ENCODE results near the gene ZNF576.
"Not testable (repeated sequence)": the region's sequence is repeated elsewhere in the genome, so short reads cannot be mapped to it uniquely, and the experiment has no call there.

The ZNF576 gene, protein sequence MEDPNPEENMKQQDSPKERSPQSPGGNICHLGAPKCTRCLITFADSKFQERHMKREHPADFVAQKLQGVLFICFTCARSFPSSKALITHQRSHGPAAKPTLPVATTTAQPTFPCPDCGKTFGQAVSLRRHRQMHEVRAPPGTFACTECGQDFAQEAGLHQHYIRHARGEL

DNA sequence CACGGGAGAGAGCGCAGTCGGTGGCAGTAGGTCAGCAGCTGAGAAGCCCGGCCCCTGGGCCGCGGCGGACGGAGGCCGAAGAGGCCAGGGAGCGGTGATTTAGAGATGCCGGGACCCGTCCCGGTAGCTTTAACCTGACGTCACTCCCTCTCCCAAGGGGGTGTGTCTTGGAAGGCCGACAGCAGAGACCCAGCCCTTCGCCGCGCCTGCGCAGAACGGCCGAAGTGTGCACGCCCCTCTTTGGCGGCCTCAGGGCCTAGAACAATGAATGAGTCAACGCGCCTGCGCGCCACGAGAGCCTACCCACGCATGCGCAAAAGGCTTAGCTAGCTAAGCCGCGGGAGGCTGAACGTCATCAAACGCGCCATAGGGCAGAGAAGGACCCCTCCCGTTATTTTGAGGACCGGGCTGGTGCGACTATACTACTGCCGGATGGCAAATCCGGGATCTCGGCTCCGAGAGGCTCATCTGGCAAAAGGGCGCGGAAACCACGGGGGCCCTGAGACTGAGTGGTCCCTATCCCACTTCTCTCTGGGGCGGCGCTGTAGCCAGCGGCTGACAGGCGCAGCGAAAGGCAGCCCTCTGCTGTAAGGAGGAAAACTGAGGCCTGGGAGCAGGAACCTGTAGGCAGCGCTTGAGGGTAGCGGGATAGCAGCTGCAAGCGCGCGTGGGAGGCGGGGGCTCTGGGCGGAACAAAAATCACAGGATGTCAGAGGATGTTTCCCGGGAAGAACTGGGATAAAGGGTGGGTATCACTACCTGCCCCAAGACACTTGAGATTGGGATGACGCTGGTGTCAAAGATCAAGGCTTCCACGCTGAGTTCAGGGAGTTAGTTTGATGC, at the start of gene ZNF576, which contains the start of gene IRGQ:
Gene ZNF576 (plus strand): TSS at position 597 of the 843 bp plus-strand sequence. CDS start 514 bp downstream, outside the sequence.
Gene IRGQ (minus strand): TSS at position 136 of the 843 bp plus-strand sequence. CDS start 796 bp downstream, outside the sequence.
- peak; percentile 99 for DNase-seq

DNA sequence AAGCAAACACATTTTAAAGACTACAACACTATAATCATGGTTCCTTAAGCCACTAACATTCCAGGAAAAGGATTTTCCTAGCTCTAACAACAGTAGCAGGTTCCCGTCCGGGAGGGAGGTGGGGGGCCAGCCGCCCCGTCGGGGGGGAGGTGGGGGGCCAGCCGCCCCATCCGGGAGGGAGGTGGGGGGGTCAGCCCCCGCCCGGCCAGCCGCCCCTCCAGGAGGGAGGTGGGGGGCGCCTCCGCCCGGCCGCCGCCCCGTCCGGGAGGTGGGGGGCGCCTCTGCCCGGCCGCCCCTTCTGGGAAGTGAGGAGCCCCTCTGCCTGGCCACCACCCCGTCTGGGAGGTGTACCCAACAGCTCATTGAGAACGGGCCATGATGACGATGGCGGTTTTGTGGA, 48.5 kb upstream of the ZNF576 start:
- DNase-seq, result not testable (repeated sequence)

DNA sequence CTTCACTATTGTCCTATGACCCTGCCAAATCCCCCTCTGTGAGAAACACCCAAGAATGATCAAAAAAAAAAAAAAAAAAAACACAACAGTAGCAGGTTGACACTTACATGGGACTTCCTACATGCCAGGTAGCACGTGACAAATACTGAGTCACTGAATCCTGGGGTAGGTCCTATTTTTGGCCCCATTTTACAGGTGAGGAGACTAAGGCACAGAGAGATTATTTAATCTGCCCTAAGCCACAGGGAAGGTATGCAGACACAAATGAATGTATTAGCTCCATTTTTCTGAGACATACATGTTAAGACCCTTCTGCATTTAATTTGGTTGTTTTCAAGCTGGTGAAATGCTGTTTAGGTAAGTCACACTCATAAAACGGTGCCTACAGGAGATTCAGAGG, 47.7 kb upstream of the ZNF576 start:
- DNase-seq, result no peak

DNA sequence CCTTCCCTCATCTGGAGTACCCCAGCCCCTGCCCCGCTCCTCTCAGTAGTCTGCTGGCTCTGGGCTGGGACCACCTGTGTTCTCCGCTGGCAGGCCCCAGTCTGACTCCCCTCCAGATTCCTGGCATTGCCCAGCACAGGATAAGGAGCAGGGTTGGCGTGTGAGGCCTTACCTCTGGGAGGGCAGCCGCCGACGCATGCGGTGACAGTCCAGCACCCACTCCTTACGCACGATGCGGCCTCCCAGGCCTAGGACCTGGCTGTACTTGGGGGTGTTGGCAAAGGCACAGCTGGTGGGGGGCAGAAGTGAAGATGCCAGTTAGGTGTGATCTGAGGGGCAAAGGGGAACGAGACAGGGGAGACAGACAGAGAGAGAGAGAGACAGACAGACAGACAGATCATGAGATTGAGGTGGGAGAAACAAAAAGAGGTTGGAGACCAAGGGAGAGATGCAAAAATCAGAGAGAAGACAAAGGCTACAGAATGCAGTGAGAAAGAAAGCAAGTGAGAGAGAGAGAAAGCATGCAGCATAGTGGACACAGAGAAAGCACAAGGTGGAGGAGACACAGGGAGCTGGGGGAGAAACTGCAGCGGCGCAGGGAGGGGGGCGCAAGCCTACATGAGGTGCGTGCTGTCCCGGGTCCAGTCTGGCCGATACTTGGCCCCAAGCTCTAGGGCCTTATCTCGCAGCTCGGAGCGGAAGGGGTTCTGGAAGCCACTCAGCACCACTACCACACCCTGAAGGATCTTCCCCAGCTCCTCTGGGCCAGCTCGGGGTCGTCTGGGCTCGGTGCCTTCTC, 44.8 kb upstream of the ZNF576 start:
- DNase-seq, result no peak

DNA sequence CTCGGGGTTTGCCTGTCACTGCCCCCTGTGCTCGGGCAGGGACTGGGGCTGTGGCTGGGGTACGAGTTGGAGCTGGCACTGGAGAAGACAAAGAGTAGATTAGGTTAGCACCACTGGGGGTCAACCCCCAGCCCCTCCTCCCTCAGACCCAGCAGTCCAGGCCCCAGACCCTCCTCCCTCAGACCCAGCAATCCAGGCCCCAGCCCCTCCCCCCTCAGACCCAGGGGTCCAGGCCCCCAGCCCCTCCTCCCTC, 44.3 kb upstream of the ZNF576 start:
- DNase-seq, result no peak

DNA sequence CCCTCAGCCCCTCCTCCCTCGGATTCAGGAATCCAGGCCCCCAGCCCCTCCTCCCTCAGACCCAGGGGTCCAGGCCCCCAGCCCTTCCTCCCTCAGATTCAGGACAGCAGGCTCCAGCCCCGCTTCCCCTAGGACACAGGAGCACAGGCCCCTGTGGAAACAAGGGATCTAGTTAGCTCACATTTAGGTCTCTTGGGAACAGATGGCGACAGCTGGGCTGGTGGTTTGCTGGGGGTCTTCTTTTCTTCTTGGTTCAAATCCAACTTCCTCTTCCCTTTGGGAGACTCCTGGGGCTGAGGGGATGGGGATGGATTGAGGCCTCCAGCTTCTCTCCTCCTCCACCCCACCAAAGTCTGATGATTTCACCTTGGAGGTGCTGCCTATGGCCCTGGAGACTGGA, 43.8 kb upstream of the ZNF576 start:
- no peak for DNase-seq

DNA sequence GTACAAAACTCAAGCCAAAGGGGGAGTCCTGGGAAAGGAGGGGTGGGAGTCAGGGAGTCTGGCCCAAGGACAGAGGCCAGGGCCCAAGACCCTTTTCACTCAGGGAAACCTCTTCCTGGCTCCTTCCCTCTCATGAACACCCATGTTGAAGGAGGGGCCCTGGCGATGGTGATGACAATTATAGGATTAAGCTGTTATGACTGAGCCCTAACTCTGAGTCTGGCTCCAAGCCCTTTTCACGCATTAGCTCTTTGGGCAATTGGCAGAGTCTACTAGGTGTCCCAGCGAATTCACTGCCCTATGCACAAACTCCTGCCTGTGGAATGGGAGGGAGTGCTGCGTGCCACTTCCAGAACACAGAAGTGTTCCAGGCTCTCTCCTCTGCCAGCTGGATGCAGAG, 42.7 kb upstream of the ZNF576 start:
- no peak for DNase-seq

DNA sequence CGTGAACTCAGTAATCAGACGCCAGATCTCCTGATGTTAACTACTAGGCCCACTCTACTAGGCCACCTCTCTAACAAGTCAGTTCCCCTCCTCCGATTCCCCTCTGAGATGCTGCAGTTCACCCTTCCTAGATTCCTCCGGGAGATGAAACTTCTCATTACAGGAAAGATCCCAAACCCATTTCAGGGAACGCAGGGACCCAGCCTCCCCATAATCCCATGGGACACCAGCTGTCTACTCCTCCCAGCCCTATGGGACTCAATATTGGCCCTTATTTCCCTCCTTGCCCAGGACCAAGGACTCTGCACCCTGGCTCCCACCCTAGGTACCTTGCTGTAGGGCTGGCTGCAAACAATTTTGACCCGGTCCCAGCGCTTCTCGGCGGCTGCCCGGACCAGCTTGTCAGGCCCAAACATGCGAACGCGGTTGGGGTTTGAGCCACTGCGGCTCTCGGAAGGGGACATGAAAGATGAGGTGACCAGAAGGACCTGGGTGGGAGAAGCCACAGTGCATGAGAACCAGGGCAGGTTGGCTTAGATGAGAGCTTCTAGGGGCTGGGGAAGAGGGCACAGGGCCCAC, 42.0 kb upstream of the ZNF576 start:
- DNase-seq, result no peak

DNA sequence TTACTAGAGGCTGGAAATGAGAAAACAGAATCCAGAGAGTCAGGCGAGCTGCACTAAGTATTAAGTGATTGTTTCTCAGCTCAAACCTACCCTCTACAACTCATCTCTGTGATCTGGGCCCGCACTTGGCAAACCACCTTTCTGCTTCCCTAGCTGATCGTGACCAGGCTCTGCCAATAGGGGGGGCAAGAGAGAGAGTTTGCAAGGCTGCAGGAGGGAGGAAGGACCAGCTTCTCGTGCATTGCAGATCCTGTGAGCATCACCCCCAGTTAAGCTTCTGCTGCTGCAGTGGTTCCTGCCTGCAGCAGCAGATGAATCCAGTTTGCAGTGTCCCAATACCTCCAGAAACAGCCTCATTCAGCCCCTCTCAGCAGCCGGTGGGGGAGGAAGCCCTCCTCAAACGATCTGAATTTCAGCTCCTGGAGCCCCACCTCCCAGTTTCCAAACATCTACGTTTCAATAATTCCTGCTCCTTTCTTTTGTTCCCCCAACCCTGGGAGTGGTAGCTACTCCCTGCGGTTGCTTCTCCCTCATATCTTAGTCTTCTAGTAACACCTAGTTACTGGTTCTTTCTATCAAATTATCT, 41.1 kb upstream of the ZNF576 start:
- DNase-seq, result peak; percentile 78

DNA sequence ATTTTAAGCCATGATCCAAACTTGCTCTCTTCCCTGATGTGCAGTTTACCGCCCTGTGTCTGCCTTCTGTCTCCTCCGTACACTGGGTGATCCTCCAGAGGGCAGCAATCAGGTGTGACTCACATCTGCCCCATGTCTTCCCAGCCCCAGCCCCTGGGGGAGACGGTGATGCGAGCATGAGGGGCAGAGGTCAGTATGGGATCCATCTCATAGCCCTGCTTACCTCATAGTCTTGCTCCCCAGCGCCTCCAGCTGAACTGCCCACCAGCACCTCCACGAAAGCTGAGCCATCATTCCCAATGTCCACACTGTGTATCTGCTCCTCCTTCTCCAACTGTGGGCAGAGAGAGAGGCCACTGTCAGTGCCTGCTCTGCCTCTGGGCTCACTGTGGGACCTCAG, 35.7 kb upstream of the ZNF576 start:
- DNase-seq, result peak; percentile 23

DNA sequence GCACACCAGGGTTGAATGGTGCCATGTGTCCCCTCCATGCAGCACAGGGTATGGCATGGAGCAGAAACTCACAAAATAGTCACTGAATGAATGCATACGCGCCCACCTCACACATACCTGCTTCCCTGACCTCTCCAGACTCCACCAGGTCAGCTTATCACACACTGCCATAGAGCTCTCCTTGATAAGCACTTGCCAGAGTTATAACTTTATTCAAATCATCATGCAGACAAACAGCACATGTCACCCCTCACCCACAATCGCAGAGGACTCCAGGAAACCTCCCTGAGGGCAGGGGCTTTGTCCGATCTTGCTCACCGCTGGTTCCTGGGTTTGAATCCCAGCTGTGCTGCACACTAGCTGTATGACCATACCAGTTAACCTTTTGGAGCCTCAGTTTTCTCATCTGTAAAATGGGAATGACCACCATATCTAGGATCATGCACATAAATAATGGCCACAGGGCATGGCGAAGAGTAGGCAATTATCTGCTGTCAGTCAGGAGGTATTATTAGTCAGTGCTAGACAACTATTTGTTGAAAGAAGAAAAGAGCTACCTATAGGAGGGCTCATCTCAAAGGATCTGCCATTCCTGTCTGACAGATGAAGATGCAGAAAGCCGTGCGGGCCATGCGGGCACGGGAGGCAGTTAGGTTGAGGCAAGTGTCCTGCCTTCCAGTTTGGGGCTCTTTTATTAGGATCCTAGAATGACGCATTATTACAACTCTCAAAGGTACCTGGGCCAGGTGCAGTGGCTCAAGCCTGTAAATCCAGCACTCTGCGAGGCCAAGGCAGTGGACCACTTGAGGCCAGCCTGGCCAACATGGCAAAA, 35.0 kb upstream of the ZNF576 start:
- no peak for DNase-seq

DNA sequence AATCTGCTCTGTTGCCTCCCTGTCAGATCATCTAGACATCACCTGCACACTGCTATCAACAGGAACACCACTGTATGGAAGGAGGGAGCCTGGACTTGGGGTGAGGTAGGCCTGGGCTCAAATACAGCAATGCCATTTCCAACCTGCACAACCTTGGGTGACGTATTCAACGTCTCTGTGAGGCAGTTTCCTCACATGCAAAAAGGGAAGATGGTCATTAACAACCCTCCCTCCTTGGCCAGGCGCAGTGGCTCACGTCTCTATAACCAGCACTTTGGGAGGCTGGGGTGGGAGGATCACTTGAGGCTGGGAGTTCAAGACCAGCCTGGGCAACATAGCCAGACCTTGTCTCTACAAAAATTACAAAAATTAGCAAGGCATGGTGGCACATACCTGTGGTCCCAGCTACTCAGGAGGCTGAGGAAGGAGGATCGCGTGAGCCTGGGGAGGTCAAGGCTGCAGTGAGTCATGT, 34.1 kb upstream of the ZNF576 start:
- DNase-seq, result no peak

DNA sequence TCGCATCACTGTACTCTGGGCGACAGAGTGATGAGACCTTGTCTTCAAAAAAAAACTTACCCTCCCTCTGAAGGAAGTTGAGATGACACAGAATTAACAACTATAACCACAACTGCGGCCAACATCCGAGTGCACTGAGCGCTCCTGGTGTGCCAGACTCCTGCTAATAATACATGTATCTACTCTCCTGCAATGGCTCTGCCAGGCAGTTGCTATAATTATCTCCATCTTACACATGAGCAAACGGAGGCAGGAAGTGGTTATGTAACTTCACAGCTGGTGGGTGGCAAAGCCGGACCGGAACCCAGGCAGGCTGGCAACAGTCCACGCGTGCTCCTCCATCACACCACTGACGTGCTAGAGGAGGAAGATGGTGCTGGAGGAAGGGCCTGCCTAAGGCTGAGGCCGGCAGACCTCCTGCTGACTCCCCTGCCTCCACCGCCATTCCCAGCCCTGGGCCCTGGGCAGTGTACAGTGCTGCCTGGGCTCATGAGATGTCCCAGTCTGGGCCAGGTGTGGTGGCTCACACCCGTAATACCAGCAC, 33.6 kb upstream of the ZNF576 start:
- peak; percentile 94 for DNase-seq

DNA sequence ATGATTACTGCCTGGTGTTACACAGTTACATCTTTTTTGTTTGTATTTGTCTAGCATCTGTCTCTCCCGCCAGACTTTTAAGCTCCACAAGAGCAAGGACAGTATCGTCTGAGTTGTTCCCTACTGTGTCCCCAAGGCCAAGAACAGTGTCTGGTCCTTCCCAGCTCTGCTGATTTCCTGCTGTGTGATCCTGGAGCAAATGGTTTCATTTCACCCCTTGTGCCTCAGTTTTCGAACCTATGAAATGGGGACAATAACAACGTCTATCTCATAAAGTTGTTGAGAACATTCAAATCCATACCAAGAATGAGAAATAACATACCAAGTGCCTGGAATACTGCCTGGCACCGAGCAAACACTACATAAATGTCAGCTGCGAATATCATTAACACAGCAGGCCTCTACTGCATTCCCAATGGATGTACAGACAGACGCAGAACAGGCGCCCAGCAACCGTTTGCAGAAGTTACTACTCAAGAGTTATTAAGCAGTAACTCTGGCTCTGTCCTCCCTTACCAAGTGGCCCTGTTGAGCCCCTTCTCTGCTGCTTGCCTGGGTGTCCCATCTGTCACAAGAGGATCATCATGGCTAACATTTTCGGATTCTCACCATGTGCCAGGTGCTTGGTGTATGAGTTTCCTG, 32.5 kb upstream of the ZNF576 start:
- peak; percentile 33 for DNase-seq

DNA sequence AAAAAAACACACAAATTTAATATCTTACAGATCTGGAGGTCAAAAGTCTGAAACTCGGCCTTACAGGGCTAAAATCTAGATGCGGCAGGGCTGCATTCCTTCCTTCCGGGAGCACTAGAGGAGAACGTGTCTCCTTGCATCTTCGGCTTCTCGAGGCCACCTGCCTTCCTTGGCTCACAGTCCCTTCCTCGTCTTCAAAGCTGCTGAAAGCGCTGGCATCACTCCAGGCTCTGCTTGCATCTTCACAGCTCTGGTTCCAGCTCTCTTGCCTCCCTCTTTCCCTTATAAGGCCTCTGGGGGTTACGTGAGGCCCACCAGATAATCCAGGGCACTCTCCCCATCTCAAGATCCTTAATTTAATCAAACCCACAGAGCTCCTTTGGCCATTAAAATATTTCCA, 31.6 kb upstream of the ZNF576 start:
- no peak for DNase-seq

DNA sequence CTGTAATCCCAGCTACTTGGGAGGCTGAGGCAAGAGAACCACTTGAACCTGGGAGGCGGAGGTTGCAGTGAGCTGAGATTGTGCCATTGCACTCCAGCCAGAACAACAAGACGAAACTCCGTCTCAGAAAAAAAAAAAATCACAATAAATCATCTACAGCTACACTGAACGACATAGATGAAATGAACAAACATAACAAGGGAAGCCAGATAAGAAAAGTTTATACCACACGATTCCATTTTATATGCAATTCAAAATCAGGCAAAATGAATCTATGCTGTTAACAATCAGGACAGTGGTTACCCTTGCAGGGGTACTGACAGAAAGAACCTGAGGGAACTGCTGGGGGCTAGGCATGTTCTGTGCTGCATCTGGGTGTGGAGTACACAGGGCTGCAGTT, 26.7 kb upstream of the ZNF576 start:
- no peak for DNase-seq

DNA sequence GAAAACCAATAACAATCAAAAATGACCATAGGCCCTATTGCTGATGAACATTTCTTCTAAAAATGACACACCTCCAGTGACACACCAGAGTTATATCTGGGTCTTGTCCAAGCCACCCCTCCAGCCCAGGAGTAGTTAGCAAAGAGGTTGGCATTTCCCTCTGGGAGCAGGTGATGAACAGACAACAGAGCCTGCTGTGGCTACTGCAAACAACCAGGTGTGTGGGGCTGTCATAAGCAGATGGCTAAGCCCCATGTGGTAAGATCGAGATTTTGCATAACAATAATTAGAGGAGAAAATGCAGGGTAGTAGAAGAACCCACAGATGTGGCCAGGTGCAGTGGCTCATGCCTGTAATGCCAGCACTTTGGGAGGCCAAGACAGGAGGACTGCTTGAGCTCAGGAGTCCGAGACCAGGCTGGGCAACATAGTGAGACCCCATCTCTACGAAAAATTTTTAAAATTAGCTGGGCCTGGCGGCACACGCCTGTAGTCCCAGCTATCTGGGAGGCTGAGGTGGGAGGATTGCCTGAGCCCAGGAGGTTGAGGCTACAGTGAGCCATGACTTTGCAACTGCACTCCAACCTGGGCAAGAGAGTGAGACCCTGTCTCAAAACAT, 26.1 kb upstream of the ZNF576 start:
- DNase-seq, result peak; percentile 98

DNA sequence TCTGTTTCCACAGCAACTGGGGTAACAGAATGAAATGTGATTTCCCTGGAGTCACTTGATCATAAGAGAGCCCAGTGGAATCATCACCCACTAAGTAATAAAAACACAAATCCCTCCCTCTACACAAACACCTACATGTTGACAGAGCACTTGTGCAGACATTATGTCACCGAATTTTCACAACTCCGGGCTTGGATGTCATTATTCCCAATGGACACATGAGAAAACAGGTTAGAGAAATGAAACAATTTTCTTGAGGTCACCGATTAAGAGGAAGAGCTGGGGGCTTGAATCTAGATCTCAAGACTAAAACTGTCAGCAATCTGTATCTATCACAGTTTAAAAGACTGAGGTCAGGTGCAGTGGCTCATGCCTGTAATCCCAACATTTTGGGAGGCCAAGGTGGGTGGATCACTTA, 24.2 kb upstream of the ZNF576 start:
- peak; percentile 91 for DNase-seq

DNA sequence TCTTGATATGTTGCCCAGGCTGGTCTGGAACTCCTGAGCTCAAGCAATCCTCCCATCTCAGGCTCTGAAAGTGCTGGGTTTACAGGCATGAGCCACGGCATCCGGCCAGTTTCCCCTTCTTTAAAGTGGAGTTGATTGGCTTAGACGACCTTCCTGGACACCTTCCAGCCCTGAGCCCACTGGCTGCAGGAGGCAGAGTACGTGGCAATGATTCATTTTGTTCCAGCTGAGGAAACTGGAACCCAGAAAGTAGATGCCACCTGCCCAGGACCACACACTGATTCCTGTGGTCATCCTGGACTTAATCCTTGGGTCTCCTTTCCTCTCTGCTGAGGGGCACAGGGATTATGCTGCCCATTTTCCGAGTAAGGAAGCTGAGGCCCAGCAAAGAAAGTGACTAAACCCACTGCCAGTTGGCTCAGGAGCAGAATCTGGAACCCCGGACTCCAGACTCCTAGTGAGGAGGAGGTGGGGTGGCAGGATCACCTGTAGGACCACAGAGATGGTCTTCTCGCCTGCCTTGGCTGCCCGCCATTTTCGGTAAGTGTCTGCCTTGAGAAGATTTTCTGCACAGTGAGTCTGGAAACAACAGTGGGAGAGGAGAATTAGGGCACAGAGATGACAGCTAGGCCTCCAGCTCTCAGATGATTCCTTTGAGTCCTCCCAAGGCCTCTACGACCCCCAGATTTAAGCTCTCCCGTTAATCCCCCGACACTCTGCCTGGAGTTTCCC, 21.8 kb upstream of the ZNF576 start:
- DNase-seq, result peak; percentile 45
